ENCODE results near the gene UBA5. TPM values are rescaled to one million over a fixed set of nuclear protein-coding genes. Genes with fewer than 3 reads are reported as not detected.
A peak's percentile ranks its signal among the peaks of the same experiment; 100 is the strongest.

Gene UBA5
- polyA plus RNA-seq, 4 donors, result 48.7 to 71.1 (median 68.2) TPM

GRCh38 chr3:132710311-132710710 lies 50.2 kb downstream of the UBA5 start:
- no peak for DNase-seq (ENCODE audit: low read depth in 4 of 4, low spot score in 3 of 4)

GRCh38 chr3:132713977-132714727 lies 54.0 kb downstream of the UBA5 start:
- DNase-seq (ENCODE audit: low read depth in 4 of 4, low spot score in 3 of 4), result no peak

GRCh38 chr3:132716372-132716771 lies 56.2 kb downstream of the UBA5 start:
- DNase-seq (ENCODE audit: low read depth in 4 of 4, low spot score in 3 of 4), result no peak

GRCh38 chr3:132720228-132720627 lies 60.1 kb downstream of the UBA5 start:
- DNase-seq (ENCODE audit: low read depth in 4 of 4, low spot score in 3 of 4), result no peak

- DNase-seq (ENCODE audit: low read depth in 4 of 4, low spot score in 3 of 4), result peak in 1 of 4 donors; percentile 55
These were observed 61.5 kb downstream of the UBA5 start for GRCh38 chr3:132721479-132722164.

- peak; percentile 82 to 92 (median 90) for DNase-seq (ENCODE audit: low read depth in 4 of 4, low spot score in 3 of 4)
These were observed 62.3 kb downstream of the UBA5 start, which contains the start of gene NPHP3 for GRCh38 chr3:132722165-132723023. NPHP3 (minus strand) TSS chr3:132722409; CDS start chr3:132722355, 54 bp downstream.

- peak in 1 of 4 donors; percentile 42 for DNase-seq (ENCODE audit: low read depth in 4 of 4, low spot score in 3 of 4)
These were observed 63.2 kb downstream of the UBA5 start for GRCh38 chr3:132723024-132723950.

- DNase-seq (ENCODE audit: low read depth in 4 of 4, low spot score in 3 of 4), result peak in 1 of 4 donors; percentile 26
These were observed 66.3 kb downstream of the UBA5 start for GRCh38 chr3:132726341-132726823.

Other genes starting within 250 kb of the UBA5 start
- 10 to 100 TPM; 43.8 to 54.1 (median 48.7) TPM for gene DNAJC13, start 242.8 kb upstream of the UBA5 start, polyA plus RNA-seq (ENCODE audit: insufficient read length in 4 of 4)
- 1 to 10 TPM; 1.6 to 6.6 (median 2.2) TPM for gene ACKR4, start 63.1 kb upstream of the UBA5 start, polyA plus RNA-seq (ENCODE audit: insufficient read length in 4 of 4)
- gene ACAD11, start 520 bp upstream of the UBA5 start, polyA plus RNA-seq (ENCODE audit: insufficient read length in 4 of 4), result 10 to 100 TPM; 22.3 to 45.7 (median 31.9) TPM
- 10 to 100 TPM; 38.5 to 60.8 (median 49.5) TPM for gene NPHP3, start 62.1 kb downstream of the UBA5 start, polyA plus RNA-seq (ENCODE audit: insufficient read length in 4 of 4)

Data from left renal pelvis (tissue), 4 donors.